A549 (cell line): ENCODE results near the gene RIOK1. TPM values are rescaled to one million over a fixed set of nuclear protein-coding genes. Genes with fewer than 3 reads are reported as not detected.

Experiments
- ATAC-seq, 2 experiments: fragments of 200-7000 bp in 1 of 2; fragments of >200 bp in 1 of 2; cut with Nextera tagmentation in 1 of 2; cut with Tn5 transposase in 1 of 2; 3 replicates each; pipeline versions ENCODE4 v1.8.0 to v1.9.1; 2018 to 2020; ENCODE audit warnings: mild to moderate bottlenecking in 1 of 2, moderate library complexity in 1 of 2
- CTCF ChIA-PET: fragments of 300-600 bp; sonication (Branson Sonifier 250); formaldehyde crosslinking; extraction: SDS; loops from one replicate; lab custom pipeline; 2021; ENCODE audit warnings: antibody characterized with exemption, inconsistent platforms; lab: Yijun Ruan, JAX
- POLR2A ChIA-PET: fragments of 350-600 bp; formaldehyde crosslinking; extraction: SDS; loops from one replicate; lab custom pipeline; 2021; ENCODE audit warnings: antibody characterized with exemption, inconsistent platforms; lab: Yijun Ruan, JAX
- DNase-seq, 2 experiments: peaks; one replicate each; pipeline versions ENCODE4 v3.0.0 to v3.0.0-alpha.2; 2011 to 2016; ENCODE audit warnings: low read depth in 1 of 2, low spot score in 1 of 2
- FAIRE-seq: peaks from 2 replicates; lab custom pipeline; 2011; peaks lifted over from hg19 to GRCh38; lab: Jason Lieb, UNC
- H3K27ac ChIP-seq, 2 experiments: fragments of >200 bp; sonication (Bioruptor Twin); formaldehyde crosslinking; 3 replicates each; pipeline ENCODE4 v1.5.1; 2016 to 2017
- H3K4me1 ChIP-seq: fragments of >200 bp; sonication (Bioruptor Twin); formaldehyde crosslinking; 3 replicates; pipeline ENCODE4 v1.6.1; 2016
- H3K4me2 ChIP-seq: fragments of >200 bp; sonication (Bioruptor Twin); formaldehyde crosslinking; 3 replicates; pipeline ENCODE4 v1.6.1; 2016
- H3K4me3 ChIP-seq: fragments of >200 bp; sonication (Bioruptor Twin); formaldehyde crosslinking; 3 replicates; pipeline ENCODE4 v1.5.1; 2016
- H3K9me3 ChIP-seq: fragments of >200 bp; sonication (Bioruptor Twin); formaldehyde crosslinking; 3 replicates; pipeline ENCODE4 v1.6.1; 2016
- BHLHE40 ChIP-seq: IDR thresholded peaks from 2 replicates; pipeline ENCODE4 v1.6.1; 2012; ENCODE audit warnings: low read depth, low read length, inconsistent platforms
- CHD2 ChIP-seq: fragments of 150-350 bp; IDR thresholded peaks from 2 replicates; pipeline ENCODE4 v1.6.1; 2014; ENCODE audit warnings: low read length; ENCODE audit not compliant: partially characterized antibody
- CHD4 ChIP-seq: fragments of 200-600 bp; sonication (generic); IDR thresholded peaks from 2 replicates; pipeline ENCODE4 v1.6.1; 2016; ENCODE audit warnings: antibody characterized with exemption, mild to moderate bottlenecking, borderline replicate concordance
- EHF ChIP-seq: fragments of 250-450 bp; sonication (Bioruptor Pico); IDR thresholded peaks from 2 replicates; pipeline ENCODE4 v1.5.0; 2020; ENCODE audit warnings: mild to moderate bottlenecking
- EHMT2 ChIP-seq: fragments of 200-600 bp; sonication (generic); IDR thresholded peaks from 2 replicates; pipeline ENCODE4 v1.6.1; 2016; ENCODE audit warnings: antibody characterized with exemption, low read depth, mild to moderate bottlenecking, moderate library complexity
- ESRRA ChIP-seq: fragments of 150-350 bp; IDR thresholded peaks from 2 replicates; pipeline ENCODE4 v1.6.1; 2014; ENCODE audit warnings: mild to moderate bottlenecking, low read length, borderline replicate concordance
- HOXB13 ChIP-seq: fragments of 250-450 bp; sonication (Bioruptor Pico); IDR thresholded peaks from 2 replicates; pipeline ENCODE4 v1.5.0; 2020; ENCODE audit warnings: low read depth, mild to moderate bottlenecking, moderate library complexity
- JUNB ChIP-seq: fragments of >200 bp; sonication (Bioruptor Twin); formaldehyde crosslinking; IDR thresholded peaks from 2 replicates; pipeline ENCODE4 v1.6.1; 2016
- PHF8 ChIP-seq: fragments of 200-600 bp; sonication (generic); IDR thresholded peaks from 2 replicates; pipeline ENCODE4 v1.6.1; 2016; ENCODE audit warnings: low read depth, mild to moderate bottlenecking, antibody characterized with exemption, moderate library complexity, borderline replicate concordance
- RARB ChIP-seq: fragments of 250-450 bp; sonication (Bioruptor Pico); IDR thresholded peaks from 2 replicates; pipeline ENCODE4 v1.8.0; 2021; ENCODE audit warnings: mild to moderate bottlenecking, moderate library complexity
- SREBF2 ChIP-seq: fragments of 450-650 bp; IDR thresholded peaks from 2 replicates; pipeline ENCODE4 v1.6.1; 2014; ENCODE audit warnings: mild to moderate bottlenecking, moderate library complexity
- WGBS: methylation state at CpG from one replicate; pipeline ENCODE4 v1.1.6; 2017; ENCODE audit errors: missing lambda C conversion rate; 5-methylcytosine and 5-hydroxymethylcytosine counted together
- polyA plus RNA-seq, 4 experiments: library from polyadenylated mRNA; depleted of rRNA in 3 of 4; stranded (reverse); fragments of >200 nt; fragmentation: RNase III in 1 of 4; extraction: RNeasy Plus Mini Kit Qiagen cat#74134 plus additional on column Dnase treatment in 1 of 4; gene quantifications; 2 replicates in 3 of 4; 3 replicates in 1 of 4; pipeline ENCODE4 v1.2.3, GENCODE V29; 2011 to 2017
- TF ChIP-seq, protein P1 (sequence below): fragments of >200 bp; sonication (Bioruptor Twin); formaldehyde crosslinking; IDR thresholded peaks from 2 replicates; pipeline ENCODE4 v1.6.1; 2016
- TF ChIP-seq, protein P2 (sequence below): fragments of 450-650 bp; IDR thresholded peaks from 2 replicates; pipeline ENCODE4 v1.6.1; 2014; ENCODE audit warnings: antibody characterized with exemption
- TF ChIP-seq, protein P3 (sequence below): fragments of 200-600 bp; sonication (generic); IDR thresholded peaks from 2 replicates; pipeline ENCODE4 v1.6.1; 2016; ENCODE audit warnings: antibody characterized with exemption, mild to moderate bottlenecking, moderate library complexity
- TF ChIP-seq, protein P4 (sequence below): fragments of 250-450 bp; sonication (Bioruptor Pico); IDR thresholded peaks from 2 replicates; pipeline ENCODE4 v1.5.0; 2020; ENCODE audit warnings: low read depth, mild to moderate bottlenecking, moderate library complexity
- TF ChIP-seq, protein P5 (sequence below): fragments of 150-350 bp; IDR thresholded peaks from 2 replicates; pipeline ENCODE4 v1.6.1; 2014; ENCODE audit warnings: low read depth, mild to moderate bottlenecking, low read length

Gene RIOK1
- polyA plus RNA-seq, 2 of the 4 experiments (the other 2 are of a cell fraction), result 16.1 to 20.4 TPM

DNA sequence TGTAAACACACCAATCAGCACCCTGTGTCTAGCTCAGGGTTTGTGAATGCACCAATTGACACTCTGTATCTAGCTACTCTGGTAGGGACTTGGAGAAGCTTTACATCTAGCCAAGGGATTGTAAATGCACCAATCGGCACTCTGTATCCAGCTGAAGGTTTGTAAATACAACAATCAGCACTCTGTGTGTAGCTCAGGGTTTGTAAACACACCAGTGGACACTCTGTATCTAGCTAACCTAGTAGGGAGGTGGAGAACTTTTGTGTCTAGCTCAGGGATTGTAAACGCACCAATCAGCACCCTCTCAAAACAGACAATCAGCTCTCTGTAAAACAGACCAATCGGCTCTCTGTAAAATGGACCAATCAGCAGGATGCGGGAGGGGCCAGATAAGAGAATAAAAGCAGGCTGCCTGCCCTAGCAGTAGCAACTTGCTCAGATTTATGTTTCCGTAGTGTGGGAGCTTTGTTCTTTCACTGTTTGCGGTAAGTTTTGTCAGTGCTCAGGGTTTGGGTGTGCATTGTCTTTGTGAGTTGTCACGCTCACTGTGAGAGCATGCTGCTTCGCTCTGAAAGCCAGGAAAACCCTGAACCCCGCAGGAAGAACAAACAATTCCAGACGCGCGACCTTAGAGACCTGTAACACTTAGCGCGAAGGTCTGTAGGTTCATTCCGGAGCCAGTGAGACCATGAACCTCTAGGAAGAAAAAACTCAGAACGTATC lies 37.0 kb downstream of the RIOK1 start (continued):
- TF ChIP-seq, protein P1, sequence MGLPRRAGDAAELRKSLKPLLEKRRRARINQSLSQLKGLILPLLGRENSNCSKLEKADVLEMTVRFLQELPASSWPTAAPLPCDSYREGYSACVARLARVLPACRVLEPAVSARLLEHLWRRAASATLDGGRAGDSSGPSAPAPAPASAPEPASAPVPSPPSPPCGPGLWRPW, result no peak
- TF ChIP-seq ESRRA (no peak), RARB (CRISPR knock-in tag) (no peak), CHD2 (no peak), PHF8 (no peak), EHMT2 (no peak)
- TF ChIP-seq, protein P2, sequence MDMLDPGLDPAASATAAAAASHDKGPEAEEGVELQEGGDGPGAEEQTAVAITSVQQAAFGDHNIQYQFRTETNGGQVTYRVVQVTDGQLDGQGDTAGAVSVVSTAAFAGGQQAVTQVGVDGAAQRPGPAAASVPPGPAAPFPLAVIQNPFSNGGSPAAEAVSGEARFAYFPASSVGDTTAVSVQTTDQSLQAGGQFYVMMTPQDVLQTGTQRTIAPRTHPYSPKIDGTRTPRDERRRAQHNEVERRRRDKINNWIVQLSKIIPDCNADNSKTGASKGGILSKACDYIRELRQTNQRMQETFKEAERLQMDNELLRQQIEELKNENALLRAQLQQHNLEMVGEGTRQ, result no peak
- TF ChIP-seq, all 56 proteins: peak for 0

DNA sequence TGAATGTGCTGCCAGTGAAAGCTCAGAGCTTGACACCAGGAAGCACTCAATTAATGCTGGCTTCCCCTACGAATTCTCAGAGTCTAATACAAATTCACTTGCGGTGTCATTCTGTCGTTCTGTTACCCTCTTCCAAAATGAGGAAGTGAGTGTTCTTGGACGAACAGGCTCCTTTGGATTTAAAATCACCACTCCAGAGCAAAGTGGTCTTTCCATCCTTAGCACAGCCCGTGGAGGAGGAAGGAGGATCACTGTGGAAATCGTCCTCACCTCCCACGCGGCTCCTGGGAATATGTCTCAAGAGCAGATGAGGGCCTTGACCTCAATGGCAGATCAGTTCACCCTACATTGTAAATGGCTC lies 41.7 kb downstream of the RIOK1 start:
- FAIRE-seq (no peak), ATAC-seq (no peak), DNase-seq (no peak)
- ChIA-PET POLR2A (no interaction called here), CTCF (interaction anchor here (0.7 kb wide), 1 partner anchor 112 kb away, joined by 3 read pairs; no protein-coding TSS in a partner anchor)
- Histone ChIP-seq H3K4me1 (no peaks in the 10 kb centered on the region), H3K4me2 (no peak overlapping the region), H3K4me3 (no peak overlapping the region), H3K27ac (no peak overlapping the region), H3K9me3 (no peaks in the 10 kb centered on the region)
- TF ChIP-seq, protein P3, sequence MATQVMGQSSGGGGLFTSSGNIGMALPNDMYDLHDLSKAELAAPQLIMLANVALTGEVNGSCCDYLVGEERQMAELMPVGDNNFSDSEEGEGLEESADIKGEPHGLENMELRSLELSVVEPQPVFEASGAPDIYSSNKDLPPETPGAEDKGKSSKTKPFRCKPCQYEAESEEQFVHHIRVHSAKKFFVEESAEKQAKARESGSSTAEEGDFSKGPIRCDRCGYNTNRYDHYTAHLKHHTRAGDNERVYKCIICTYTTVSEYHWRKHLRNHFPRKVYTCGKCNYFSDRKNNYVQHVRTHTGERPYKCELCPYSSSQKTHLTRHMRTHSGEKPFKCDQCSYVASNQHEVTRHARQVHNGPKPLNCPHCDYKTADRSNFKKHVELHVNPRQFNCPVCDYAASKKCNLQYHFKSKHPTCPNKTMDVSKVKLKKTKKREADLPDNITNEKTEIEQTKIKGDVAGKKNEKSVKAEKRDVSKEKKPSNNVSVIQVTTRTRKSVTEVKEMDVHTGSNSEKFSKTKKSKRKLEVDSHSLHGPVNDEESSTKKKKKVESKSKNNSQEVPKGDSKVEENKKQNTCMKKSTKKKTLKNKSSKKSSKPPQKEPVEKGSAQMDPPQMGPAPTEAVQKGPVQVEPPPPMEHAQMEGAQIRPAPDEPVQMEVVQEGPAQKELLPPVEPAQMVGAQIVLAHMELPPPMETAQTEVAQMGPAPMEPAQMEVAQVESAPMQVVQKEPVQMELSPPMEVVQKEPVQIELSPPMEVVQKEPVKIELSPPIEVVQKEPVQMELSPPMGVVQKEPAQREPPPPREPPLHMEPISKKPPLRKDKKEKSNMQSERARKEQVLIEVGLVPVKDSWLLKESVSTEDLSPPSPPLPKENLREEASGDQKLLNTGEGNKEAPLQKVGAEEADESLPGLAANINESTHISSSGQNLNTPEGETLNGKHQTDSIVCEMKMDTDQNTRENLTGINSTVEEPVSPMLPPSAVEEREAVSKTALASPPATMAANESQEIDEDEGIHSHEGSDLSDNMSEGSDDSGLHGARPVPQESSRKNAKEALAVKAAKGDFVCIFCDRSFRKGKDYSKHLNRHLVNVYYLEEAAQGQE, result no peak
- TF ChIP-seq CHD4, result no peak
- no peak for TF ChIP-seq JUNB
- TF ChIP-seq BHLHE40, result no peak
- TF ChIP-seq EHF (CRISPR knock-in tag), result no peak
- TF ChIP-seq, protein P4, sequence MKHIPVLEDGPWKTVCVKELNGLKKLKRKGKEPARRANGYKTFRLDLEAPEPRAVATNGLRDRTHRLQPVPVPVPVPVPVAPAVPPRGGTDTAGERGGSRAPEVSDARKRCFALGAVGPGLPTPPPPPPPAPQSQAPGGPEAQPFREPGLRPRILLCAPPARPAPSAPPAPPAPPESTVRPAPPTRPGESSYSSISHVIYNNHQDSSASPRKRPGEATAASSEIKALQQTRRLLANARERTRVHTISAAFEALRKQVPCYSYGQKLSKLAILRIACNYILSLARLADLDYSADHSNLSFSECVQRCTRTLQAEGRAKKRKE (CRISPR knock-in tag), result no peak
- TF ChIP-seq ESRRA, result no peak
- no peak for TF ChIP-seq SREBF2
- TF ChIP-seq HOXB13 (CRISPR knock-in tag), result no peak
- TF ChIP-seq, protein P5, sequence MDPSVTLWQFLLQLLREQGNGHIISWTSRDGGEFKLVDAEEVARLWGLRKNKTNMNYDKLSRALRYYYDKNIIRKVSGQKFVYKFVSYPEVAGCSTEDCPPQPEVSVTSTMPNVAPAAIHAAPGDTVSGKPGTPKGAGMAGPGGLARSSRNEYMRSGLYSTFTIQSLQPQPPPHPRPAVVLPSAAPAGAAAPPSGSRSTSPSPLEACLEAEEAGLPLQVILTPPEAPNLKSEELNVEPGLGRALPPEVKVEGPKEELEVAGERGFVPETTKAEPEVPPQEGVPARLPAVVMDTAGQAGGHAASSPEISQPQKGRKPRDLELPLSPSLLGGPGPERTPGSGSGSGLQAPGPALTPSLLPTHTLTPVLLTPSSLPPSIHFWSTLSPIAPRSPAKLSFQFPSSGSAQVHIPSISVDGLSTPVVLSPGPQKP, result no peak
- 88% methylated on average over 8 of the region's 8 CpGs for WGBS
